GM12872 (cell line): ENCODE data around the gene DENND2A.

Experiments used
- TF ChIP-seq, protein P1 (sequence below): IDR thresholded peaks from 3 replicates; pipeline ENCODE4 v1.5.1; 2011; ENCODE audit warnings: low read depth, mild to moderate bottlenecking, low read length, moderate library complexity; ENCODE audit not compliant: insufficient read depth

The DENND2A gene

DNA sequence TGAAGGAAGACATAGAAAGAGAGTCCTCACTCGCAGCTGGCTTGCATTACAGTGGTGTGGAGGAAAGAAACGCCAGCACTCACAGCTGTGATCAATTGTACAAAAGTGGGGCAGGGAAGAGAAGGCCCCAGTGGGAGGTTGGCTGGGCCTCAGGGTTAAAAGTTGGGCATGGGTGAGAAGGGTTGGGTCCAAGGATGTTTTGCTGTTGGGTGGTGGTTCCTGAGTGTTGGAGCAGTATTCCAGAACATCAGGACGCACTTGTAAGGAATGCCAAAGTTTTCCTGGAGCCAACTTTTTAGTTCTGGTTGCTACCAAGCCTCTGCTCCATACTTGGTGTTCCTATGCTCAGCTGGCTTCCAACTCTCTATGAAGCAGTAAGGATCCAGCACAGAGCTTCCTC, 105.9 kb downstream of the DENND2A start:
- TF ChIP-seq, protein P1, sequence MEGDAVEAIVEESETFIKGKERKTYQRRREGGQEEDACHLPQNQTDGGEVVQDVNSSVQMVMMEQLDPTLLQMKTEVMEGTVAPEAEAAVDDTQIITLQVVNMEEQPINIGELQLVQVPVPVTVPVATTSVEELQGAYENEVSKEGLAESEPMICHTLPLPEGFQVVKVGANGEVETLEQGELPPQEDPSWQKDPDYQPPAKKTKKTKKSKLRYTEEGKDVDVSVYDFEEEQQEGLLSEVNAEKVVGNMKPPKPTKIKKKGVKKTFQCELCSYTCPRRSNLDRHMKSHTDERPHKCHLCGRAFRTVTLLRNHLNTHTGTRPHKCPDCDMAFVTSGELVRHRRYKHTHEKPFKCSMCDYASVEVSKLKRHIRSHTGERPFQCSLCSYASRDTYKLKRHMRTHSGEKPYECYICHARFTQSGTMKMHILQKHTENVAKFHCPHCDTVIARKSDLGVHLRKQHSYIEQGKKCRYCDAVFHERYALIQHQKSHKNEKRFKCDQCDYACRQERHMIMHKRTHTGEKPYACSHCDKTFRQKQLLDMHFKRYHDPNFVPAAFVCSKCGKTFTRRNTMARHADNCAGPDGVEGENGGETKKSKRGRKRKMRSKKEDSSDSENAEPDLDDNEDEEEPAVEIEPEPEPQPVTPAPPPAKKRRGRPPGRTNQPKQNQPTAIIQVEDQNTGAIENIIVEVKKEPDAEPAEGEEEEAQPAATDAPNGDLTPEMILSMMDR = no peak

DNA sequence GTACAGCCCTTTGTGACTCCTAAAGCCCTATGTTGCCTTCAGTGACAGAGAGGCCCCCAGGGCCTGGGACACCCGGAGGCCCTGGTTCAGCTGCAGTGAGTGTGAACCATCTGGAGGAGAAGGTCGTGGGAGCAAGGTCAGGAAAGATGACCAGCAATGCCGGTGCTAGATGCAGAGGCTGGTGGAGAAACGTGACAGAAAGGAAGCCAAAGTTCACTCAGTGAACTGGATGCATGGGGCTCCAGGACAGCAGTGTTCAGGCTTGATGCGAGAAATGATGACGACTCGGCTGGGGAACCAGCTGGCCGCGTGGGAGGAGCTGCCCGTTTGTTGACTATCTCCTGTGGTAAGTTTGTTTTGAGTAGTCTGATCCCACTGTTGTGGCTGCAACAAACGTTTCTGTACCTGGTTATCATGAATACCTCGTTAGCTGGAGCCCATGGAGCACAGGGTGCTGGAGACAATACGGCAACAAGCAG, 107.2 kb downstream of the DENND2A start:
- TF ChIP-seq, protein P1 = no peak

DNA sequence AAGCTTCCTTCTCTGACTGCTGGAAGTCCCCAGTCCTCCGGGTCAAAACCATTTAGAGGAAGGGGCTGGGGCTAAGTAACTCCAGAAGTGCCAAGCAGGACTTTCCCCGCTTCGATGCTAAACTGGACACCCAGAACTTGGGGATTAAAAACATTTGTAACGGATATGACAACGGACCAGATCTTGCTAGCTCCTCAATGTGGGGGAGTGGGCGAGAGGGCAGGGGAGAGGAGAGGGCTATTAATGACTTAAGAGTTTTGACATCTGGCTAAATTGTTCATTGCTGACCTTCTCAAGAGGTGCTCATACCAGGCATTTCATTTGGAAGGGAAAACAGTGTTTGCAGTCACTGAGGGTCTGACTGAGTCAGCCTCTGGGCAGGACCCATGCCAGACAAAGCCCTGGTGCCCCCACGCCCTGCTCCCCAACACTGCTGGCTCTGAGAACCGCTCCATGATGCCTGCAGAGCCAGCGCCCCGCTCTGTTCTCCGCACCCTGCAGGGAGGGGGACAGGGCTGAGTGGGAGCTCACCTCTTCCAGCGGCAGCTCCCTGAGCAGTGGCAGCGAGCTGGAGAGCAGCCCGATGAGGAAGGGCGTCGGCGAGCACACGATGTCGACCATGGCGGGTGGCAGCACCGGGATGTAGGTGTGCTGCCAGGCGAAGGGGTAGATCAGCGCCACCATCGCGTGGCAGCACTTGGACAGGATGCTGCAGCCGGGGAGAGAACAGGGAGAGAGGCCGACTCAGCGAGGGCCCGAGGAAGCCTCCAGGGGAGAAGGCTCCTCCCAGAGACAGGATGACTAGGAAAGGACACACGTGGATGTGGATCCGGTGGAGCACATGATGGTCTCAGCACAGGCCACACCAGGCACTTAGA, 113.6 kb downstream of the DENND2A start:
- TF ChIP-seq, protein P1 = no peak

GRCh38 chr7:140526214-140526613, 114.4 kb downstream of the DENND2A start:
- TF ChIP-seq, protein P1 = no peak

DNA sequence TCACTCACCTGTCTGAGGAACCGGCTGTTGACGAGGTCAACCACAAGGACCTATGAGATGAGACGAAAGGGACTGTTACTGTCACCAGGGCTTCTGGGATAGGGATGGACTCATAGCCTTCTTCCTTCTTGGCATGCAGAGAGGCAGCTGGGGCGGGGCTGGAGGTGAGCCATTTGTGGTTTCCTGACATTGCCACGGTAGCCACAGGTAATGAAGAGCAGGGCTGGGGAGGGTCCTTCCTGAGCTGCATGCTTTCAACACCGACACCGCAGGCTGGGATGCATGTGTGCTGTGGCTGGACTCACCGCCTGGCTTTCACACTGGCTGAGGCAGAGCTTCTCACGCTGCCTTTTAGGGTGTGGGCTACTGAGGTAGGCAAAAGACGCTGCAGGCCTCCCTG, 114.9 kb downstream of the DENND2A start:
- TF ChIP-seq, protein P1 = no peak

DNA sequence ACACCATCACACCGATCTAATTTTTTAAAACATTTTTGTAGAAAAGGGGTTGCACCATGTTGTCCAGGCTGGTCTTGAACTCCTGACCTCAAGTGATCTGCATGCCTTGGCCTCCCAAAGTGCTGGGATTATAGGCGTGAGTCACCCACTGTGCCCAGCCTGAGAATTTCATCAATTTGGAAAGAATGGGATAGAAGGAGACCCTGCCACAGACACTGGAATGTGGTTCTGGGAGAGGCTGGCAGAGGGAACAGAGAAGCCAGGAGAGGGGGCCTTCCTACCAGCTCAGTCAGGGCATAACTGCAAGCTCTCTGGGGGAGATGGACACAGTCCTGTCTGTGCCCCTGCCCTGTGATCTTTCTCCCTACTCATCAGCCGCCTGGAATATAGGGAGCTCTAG, 119.2 kb downstream of the DENND2A start:
- TF ChIP-seq, protein P1 = no peak

DNA sequence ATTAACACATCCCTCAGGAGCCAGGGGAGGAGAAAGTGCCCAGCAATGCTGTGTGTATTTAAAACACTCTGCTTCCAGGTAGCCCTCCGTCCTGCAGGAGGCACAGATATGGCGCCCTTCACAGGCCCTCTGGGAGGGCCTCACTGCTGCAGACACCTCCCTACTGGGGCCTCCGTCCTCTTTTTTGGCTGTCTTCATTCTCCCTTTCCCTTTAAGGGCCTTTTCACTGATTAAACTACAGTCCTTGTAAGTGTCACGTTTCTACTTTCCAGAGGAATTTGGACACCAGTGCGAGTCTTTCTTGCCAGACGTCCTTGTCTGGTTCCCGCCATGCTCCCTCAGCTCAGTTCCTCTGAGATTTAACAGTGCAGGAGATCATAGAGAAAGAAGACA, 121.6 kb downstream of the DENND2A start:
- TF ChIP-seq, protein P1 = no peak
